ENCODE data around the gene FBRS. TPM values are rescaled to one million over a fixed set of nuclear protein-coding genes. Genes with fewer than 3 reads are reported as not detected.
"Not testable (repeated sequence)": the region's sequence is repeated elsewhere in the genome, so short reads cannot be mapped to it uniquely, and the experiment has no call there.

FBRS gene
- total and polyA plus RNA-seq, 10 of the 15 experiments (the other 5 are each of a cell fraction or from before 2014, with no cell fraction given) = 0.45 to 87.6 (median 14.6) TPM

DNA sequence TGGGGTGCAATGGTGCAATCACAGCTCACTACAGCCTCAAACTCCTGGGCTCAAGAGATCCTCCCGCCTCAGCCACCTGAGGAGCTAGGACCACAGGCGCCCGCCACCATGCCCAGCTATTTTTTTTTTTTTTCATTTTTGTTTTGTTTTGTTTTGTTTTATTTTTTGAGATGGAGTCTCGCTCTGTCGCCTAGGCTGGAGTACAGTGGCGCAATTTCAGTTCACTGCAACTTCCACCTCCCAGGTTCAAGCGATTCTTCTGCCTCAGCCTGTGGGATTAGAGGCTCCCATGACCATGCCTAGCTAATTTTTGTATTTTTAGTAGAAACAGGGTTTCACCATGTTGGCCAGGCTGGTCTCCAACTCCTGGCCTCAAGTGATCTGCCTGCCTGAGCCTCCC, 25.8 kb upstream of the FBRS start:
- H3K27me3 ChIP-seq (replicated peaks in 1 of 2; ENCODE audit: control insufficient read depth in 2 of 2, insufficient read depth in 2 of 2, low read length in 1 of 2); FAIRE-seq; H2AFZ ChIP-seq (ENCODE audit: control insufficient read depth, low read depth, low read length); H3K9ac ChIP-seq (ENCODE audit: control insufficient read depth, insufficient read depth, low read length); BruUV-seq (replicated peaks); ATAC-seq; H3K4me1 ChIP-seq (ENCODE audit: control insufficient read depth, insufficient read depth, low read length); H3K4me3 ChIP-seq; DNase-seq (ENCODE audit: low read depth, low spot score); H4K20me1 ChIP-seq (ENCODE audit: control insufficient read depth, insufficient read depth); H3K36me3 ChIP-seq (ENCODE audit: control insufficient read depth in 2 of 2, insufficient read depth in 2 of 2, low read length in 1 of 2); H3K9me3 ChIP-seq (replicated peaks; ENCODE audit: control insufficient read depth, insufficient read depth, low read length); H3K4me2 ChIP-seq (ENCODE audit: control insufficient read depth, insufficient read depth); intact Hi-C loops (cut with micrococcal nuclease; ENCODE audit: unreplicated experiment); H3K79me2 ChIP-seq (ENCODE audit: control insufficient read depth, insufficient read depth, low read length); H3K27ac ChIP-seq (ENCODE audit: control insufficient read depth, insufficient read depth): not testable (repeated sequence)
- CTCF ChIA-PET = interaction anchor here (0.7 to 7.9 kb wide), 10 partner anchors 10 to 226 kb away, joined by 3 to 57 read pairs (median 4); partner anchors contain the start of genes DCTPP1 and ZNF689
- WGBS (ENCODE audit: insufficient coverage, insufficient replicate concordance, low lambda C conversion rate, missing lambda C conversion rate) = 95% methylated on average over 7 of the region's 7 CpGs
- RAD21 ChIA-PET (ENCODE audit: unreplicated experiment) = interaction anchor here (1.1 to 1.2 kb wide), 2 partner anchors 27 to 489 kb away, joined by 3 to 4 read pairs; no protein-coding TSS in a partner anchor
- SMC1A ChIA-PET (ENCODE audit: uncharacterized antibody, unreplicated experiment) = interaction anchor here (1.3 to 1.6 kb wide), 4 partner anchors 11 to 203 kb away, joined by 3 to 5 read pairs (median 4); partner anchors contain the start of genes DCTPP1 and ZNF764
- POLR2A ChIA-PET = interaction anchor here (0.6 to 1.7 kb wide), 4 partner anchors 9 to 449 kb away, joined by 3 to 5 read pairs (median 4); partner anchors contain the start of gene CORO1A
- in situ Hi-C loops (cut with MboI) = loop anchor here (10.0 kb wide), 1 partner anchor 448 kb away; the partner anchor contains the start of gene CORO1A

GRCh38 chr16:30633526-30633925, 24.7 kb upstream of the FBRS start:
- H3K27me3 ChIP-seq (replicated peaks in 1 of 2; ENCODE audit: control insufficient read depth in 2 of 2, insufficient read depth in 2 of 2, low read length in 1 of 2) = no peaks in the 10 kb centered on the region
- H4K20me1 ChIP-seq (ENCODE audit: control insufficient read depth, insufficient read depth) = no peaks in the 10 kb centered on the region
- CTCF ChIA-PET = interaction anchor here (0.9 to 6.1 kb wide), 6 partner anchors 35 to 224 kb away, joined by 3 to 46 read pairs (median 4); partner anchors contain the start of gene DCTPP1
- RAD21 ChIA-PET (ENCODE audit: unreplicated experiment) = interaction anchor here (0.6 to 3.1 kb wide), 16 partner anchors 10 to 491 kb away, joined by 3 to 22 read pairs (median 4); partner anchors contain the start of genes DCTPP1, FBRS, PRR14 and SEPTIN1
- H3K36me3 ChIP-seq (ENCODE audit: control insufficient read depth in 2 of 2, insufficient read depth in 2 of 2, low read length in 1 of 2) = no peaks in the 10 kb centered on the region
- H3K27ac ChIP-seq (ENCODE audit: control insufficient read depth, insufficient read depth) = peak overlapping the region; percentile 88
- SMC1A ChIA-PET (ENCODE audit: uncharacterized antibody, unreplicated experiment) = interaction anchor here (0.9 to 1.3 kb wide), 5 partner anchors 12 to 204 kb away, joined by 3 to 6 read pairs (median 3); partner anchors contain the start of genes DCTPP1, PRR14 and ZNF764
- FAIRE-seq (no peak), ATAC-seq (no peak), DNase-seq (ENCODE audit: low read depth, low spot score) (no peak)
- H3K4me1 ChIP-seq (ENCODE audit: control insufficient read depth, insufficient read depth, low read length) = peaks cover 5% of the 10 kb centered on the region
- H3K4me3 ChIP-seq = peak overlapping the region; percentile 86; the same call in 1 of the 2 replicates
- in situ Hi-C loops (cut with MboI) (loop anchor here (10.0 kb wide), 1 partner anchor 449 kb away; the partner anchor contains the start of gene CORO1A), intact Hi-C loops (cut with micrococcal nuclease; ENCODE audit: unreplicated experiment) (no loop called here)
- TF ChIP-seq, protein P1, sequence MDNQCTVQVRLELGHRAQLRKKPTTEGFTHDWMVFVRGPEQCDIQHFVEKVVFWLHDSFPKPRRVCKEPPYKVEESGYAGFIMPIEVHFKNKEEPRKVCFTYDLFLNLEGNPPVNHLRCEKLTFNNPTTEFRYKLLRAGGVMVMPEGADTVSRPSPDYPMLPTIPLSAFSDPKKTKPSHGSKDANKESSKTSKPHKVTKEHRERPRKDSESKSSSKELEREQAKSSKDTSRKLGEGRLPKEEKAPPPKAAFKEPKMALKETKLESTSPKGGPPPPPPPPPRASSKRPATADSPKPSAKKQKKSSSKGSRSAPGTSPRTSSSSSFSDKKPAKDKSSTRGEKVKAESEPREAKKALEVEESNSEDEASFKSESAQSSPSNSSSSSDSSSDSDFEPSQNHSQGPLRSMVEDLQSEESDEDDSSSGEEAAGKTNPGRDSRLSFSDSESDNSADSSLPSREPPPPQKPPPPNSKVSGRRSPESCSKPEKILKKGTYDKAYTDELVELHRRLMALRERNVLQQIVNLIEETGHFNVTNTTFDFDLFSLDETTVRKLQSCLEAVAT (IDR thresholded peaks at IDR 0.05) = peak; percentile 66
- TF ChIP-seq ZNF217 (IDR thresholded peaks at IDR 0.05) (0 out of 2 replicates have a peak, but pooled peaks have one; percentile 22), FOXM1 (IDR thresholded peaks at IDR 0.05; ENCODE audit: low read depth, low read length) (no peak)
- 64% methylated on average over 17 of the region's 17 CpGs for WGBS (ENCODE audit: insufficient coverage, insufficient replicate concordance, low lambda C conversion rate, missing lambda C conversion rate)
- peak overlapping the region; percentile 45; the same call in 1 of the 2 replicates for H3K4me2 ChIP-seq (ENCODE audit: control insufficient read depth, insufficient read depth)
- peaks cover 9% of the 10 kb centered on the region for H3K79me2 ChIP-seq (ENCODE audit: control insufficient read depth, insufficient read depth, low read length)
- TSS peak; percentile 99 for BruUV-seq (replicated peaks)
- H3K9ac ChIP-seq (ENCODE audit: control insufficient read depth, insufficient read depth, low read length) = peak overlapping the region; percentile 96
- H2AFZ ChIP-seq (ENCODE audit: control insufficient read depth, low read depth, low read length) = peak overlapping the region; percentile 89
- POLR2A ChIA-PET = interaction anchor here (0.6 to 4.1 kb wide), 12 partner anchors 10 to 299 kb away, joined by 3 to 27 read pairs (median 3); partner anchors contain the start of genes DCTPP1, FBRS, PHKG2 and SEPTIN1
- no peaks in the 10 kb centered on the region for H3K9me3 ChIP-seq (replicated peaks; ENCODE audit: control insufficient read depth, insufficient read depth, low read length)
